Measurements from ENCODE around the gene NR2E1. TPM values are rescaled to one million over a fixed set of nuclear protein-coding genes. Genes with fewer than 3 reads are reported as not detected.

The NR2E1 gene
- total RNA-seq, 4 donors from 2014 or later = not detected

DNA sequence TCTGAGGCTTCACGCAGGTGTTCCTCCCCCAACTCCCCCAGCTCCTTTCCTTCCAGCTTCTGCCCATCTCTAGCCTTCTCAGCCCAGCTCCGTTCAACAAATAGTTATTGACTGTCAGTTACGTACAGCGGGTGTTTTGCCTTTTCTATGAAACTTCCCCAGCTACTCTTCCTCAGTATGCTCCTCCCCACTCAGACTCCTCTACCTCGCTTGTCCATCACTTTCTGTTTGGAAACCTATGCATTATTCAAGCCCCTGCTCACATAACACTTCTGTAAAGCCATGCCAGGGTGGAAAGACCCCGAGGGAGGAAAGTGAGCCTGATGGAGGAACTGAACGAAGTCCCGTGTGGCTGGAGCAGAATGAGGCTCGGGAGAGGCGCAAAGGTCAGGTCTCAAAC is 44.2 kb upstream of the NR2E1 start:
- intact Hi-C loops (cut with DNase I; ENCODE audit: low total_unique reads) (no loop called here), in situ Hi-C loops (cut with MboI; ENCODE audit: low pct_ligation_motif_present in 1 of 4, low pct_unique_long_range_greater_than_20kb in 1 of 4, low sequenced_read_pairs in 3 of 4) (loop anchor here in 1 of 4 donors (25.0 kb wide), 1 partner anchor 366 kb away; no protein-coding TSS in a partner anchor)

DNA sequence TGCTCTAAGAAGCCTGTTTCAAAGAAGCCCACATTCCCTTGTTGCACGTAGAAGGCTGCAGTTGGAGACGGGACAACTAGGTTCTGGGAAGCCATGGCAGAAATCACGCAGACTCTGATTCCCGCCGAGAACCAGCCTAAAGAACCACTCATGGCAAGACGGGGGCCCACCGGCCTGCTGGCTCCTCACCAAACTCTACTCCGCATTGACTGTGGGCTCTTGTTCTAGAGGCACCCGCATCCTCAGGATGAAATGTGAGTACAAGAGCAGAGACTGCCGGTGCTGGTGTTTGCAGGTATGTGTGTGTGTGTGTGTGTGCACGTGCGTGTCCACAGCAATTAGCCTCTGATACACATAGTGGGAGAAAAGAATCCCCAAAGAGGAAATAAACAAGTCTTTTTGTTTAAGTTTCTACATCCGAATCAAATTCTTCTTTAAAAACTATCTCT is 42.3 kb upstream of the NR2E1 start:
- H3K9me3 ChIP-seq = no peaks in the 10 kb centered on the region
- WGBS, 2 donors (ENCODE audit: low coverage in 1 of 2) = 35 to 39% methylated on average over 7 to 13 of the region's 13 CpGs
- H3K4me1 ChIP-seq = peaks cover 4 to 10% (median 8%) of the 10 kb centered on the region in 4 donors
- no peak for DNase-seq
- H3K36me3 ChIP-seq = no peaks in the 10 kb centered on the region
- H3K27me3 ChIP-seq = peaks cover 99% of the 10 kb centered on the region
- TF ChIP-seq EP300 (IDR thresholded peaks at IDR 0.05; ENCODE audit: low read depth) (no peak), POLR2A (IDR thresholded peaks at IDR 0.05) (no peak), POLR2AphosphoS5 (IDR thresholded peaks at IDR 0.05) (no peak)
- TF ChIP-seq, protein P1, sequence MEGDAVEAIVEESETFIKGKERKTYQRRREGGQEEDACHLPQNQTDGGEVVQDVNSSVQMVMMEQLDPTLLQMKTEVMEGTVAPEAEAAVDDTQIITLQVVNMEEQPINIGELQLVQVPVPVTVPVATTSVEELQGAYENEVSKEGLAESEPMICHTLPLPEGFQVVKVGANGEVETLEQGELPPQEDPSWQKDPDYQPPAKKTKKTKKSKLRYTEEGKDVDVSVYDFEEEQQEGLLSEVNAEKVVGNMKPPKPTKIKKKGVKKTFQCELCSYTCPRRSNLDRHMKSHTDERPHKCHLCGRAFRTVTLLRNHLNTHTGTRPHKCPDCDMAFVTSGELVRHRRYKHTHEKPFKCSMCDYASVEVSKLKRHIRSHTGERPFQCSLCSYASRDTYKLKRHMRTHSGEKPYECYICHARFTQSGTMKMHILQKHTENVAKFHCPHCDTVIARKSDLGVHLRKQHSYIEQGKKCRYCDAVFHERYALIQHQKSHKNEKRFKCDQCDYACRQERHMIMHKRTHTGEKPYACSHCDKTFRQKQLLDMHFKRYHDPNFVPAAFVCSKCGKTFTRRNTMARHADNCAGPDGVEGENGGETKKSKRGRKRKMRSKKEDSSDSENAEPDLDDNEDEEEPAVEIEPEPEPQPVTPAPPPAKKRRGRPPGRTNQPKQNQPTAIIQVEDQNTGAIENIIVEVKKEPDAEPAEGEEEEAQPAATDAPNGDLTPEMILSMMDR (IDR thresholded peaks at IDR 0.05) = no peak
- H3K27ac ChIP-seq = no peak overlapping the region
- in situ Hi-C loops (cut with MboI; ENCODE audit: low pct_ligation_motif_present in 1 of 4, low pct_unique_long_range_greater_than_20kb in 1 of 4, low sequenced_read_pairs in 3 of 4) (loop anchor here in 1 of 4 donors (25.0 kb wide), 1 partner anchor 364 kb away; no protein-coding TSS in a partner anchor), intact Hi-C loops (cut with DNase I; ENCODE audit: low total_unique reads) (no loop called here)
- H3K4me3 ChIP-seq = no peak overlapping the region

More for the DNA sequence above, 44.2 kb upstream of the NR2E1 start:
- H3K9me3 ChIP-seq = no peaks in the 10 kb centered on the region
- TF ChIP-seq POLR2A (IDR thresholded peaks at IDR 0.05) = no peak
- TF ChIP-seq POLR2AphosphoS5 (IDR thresholded peaks at IDR 0.05) = no peak
- TF ChIP-seq EP300 (IDR thresholded peaks at IDR 0.05; ENCODE audit: low read depth) = no peak
- TF ChIP-seq, protein P1 (IDR thresholded peaks at IDR 0.05) = no peak
- H3K27me3 ChIP-seq = peaks cover 99% of the 10 kb centered on the region
- WGBS, 2 donors (ENCODE audit: low coverage in 1 of 2) = 52 to 55% methylated on average over 10 of the region's 10 CpGs
- no peak overlapping the region for H3K27ac ChIP-seq
- H3K4me3 ChIP-seq = no peak overlapping the region
- no peak for DNase-seq
- H3K36me3 ChIP-seq = no peaks in the 10 kb centered on the region
- peaks cover 15 to 28% (median 24%) of the 10 kb centered on the region in 4 donors for H3K4me1 ChIP-seq

DNA sequence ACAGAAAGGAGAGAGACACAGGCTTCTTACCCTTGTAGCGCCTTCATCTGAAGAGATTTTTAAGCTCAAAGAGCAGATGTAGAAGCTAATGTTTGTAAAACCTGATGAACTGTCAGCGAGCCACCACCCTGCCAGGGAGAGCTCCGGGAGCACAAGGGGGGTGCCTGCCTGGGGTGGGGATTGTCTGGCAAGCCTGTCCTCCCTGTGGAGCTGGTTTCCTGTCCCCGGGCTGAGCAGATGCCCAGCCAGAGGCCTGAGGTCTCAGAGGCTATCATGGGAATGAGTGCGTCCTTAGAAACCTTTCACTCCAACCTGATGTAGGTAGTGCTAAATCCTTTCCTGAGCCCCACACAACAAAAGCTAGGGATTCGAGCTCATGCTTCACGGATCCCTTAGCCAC is 41.9 kb upstream of the NR2E1 start:
- no peak for DNase-seq
- in situ Hi-C loops (cut with MboI; ENCODE audit: low pct_ligation_motif_present in 1 of 4, low pct_unique_long_range_greater_than_20kb in 1 of 4, low sequenced_read_pairs in 3 of 4) = loop anchor here in 1 of 4 donors (25.0 kb wide), 1 partner anchor 363 kb away; no protein-coding TSS in a partner anchor
- Histone ChIP-seq H3K9me3 (no peaks in the 10 kb centered on the region), H3K4me1 (peaks cover 4 to 6% (median 5%) of the 10 kb centered on the region in 4 donors), H3K36me3 (no peaks in the 10 kb centered on the region), H3K4me3 (no peak overlapping the region), H3K27me3 (peaks cover 99% of the 10 kb centered on the region), H3K27ac (no peak overlapping the region)
- intact Hi-C loops (cut with DNase I; ENCODE audit: low total_unique reads) = no loop called here
- WGBS, 2 donors (ENCODE audit: low coverage in 1 of 2) = 31 to 42% methylated on average over 3 to 7 of the region's 7 CpGs
- TF ChIP-seq POLR2A (IDR thresholded peaks at IDR 0.05) (no peak), EP300 (IDR thresholded peaks at IDR 0.05; ENCODE audit: low read depth) (no peak), POLR2AphosphoS5 (IDR thresholded peaks at IDR 0.05) (no peak)
- TF ChIP-seq, protein P1 (IDR thresholded peaks at IDR 0.05) = no peak

DNA sequence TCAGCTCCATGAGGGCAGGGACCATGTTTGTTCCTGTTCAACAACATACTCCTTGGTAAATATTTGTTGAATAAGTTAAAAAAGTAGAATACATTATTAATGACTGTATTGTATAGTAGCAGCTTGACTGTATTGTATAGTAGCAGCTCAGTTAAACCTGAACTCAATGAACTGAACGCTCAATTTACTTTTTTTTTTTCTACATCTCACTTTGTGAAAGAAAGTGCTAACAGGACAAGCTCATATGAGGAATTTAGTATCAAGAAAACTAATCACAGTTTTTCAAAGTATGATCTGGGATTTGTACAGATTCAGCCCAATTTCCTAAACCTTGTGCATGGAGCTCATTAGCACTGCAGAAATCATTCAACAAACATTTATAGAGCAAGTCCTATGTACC is 38.8 kb upstream of the NR2E1 start:
- intact Hi-C loops (cut with DNase I; ENCODE audit: low total_unique reads) (no loop called here), in situ Hi-C loops (cut with MboI; ENCODE audit: low pct_ligation_motif_present in 1 of 4, low pct_unique_long_range_greater_than_20kb in 1 of 4, low sequenced_read_pairs in 3 of 4) (no loop called here)
- Histone ChIP-seq H3K36me3 (no peaks in the 10 kb centered on the region), H3K9me3 (no peaks in the 10 kb centered on the region), H3K4me1 (no peaks in the 10 kb centered on the region), H3K27me3 (peaks cover 99% of the 10 kb centered on the region), H3K27ac (no peak overlapping the region), H3K4me3 (no peak overlapping the region)
- no peak for DNase-seq
- 82 to 90% methylated on average over 1 of the region's 1 CpG for WGBS, 2 donors (ENCODE audit: low coverage in 1 of 2)
- TF ChIP-seq, protein P1 (IDR thresholded peaks at IDR 0.05) = no peak
- TF ChIP-seq EP300 (IDR thresholded peaks at IDR 0.05; ENCODE audit: low read depth) = no peak
- TF ChIP-seq POLR2AphosphoS5 (IDR thresholded peaks at IDR 0.05) = no peak
- no peak for TF ChIP-seq POLR2A (IDR thresholded peaks at IDR 0.05)

Data from transverse colon (tissue), 4 donors.